ENCODE data around the gene SEC31A.

SEC31A gene

DNA sequence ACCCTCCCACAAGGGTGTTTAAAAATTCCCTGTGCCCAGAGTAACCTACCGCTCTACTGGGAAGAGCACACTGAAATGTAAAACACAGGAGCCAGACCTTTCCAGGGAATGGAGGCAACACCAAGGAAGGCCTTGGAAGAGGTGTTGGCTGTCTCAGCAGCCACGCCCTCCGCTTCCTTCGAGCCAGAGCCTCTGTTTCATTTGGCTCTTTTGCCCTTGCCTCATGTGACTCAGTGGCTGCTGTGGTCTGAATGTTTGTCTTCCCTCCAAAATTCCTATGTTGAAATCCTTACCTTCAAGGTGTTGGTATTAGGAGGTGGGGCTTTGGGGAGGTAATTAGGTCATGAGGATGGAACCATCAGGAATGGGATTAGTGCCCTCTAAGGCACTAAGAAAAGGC, 103.6 kb downstream of the SEC31A start:
- no peak overlapping the region for H2AK5ac ChIP-seq (ENCODE audit: low read length, severe bottlenecking)
- peak overlapping the region in 1 of 2 experiments; percentile 42 for H3K14ac ChIP-seq (ENCODE audit: low read length in 2 of 2)
- no peaks in the 10 kb centered on the region for H3K27me3 ChIP-seq (ENCODE audit: control insufficient read depth in 1 of 2, insufficient read depth in 1 of 2, low read length in 2 of 2)
- DNase-seq: no peak
- no peak overlapping the region for H3K4me2 ChIP-seq (ENCODE audit: low read length, poor library complexity, severe bottlenecking)
- H4K91ac ChIP-seq (ENCODE audit: low read length): no peak overlapping the region
- H2BK120ac ChIP-seq (ENCODE audit: low read depth, low read length): no peak overlapping the region
- no peak overlapping the region for H3K9ac ChIP-seq (ENCODE audit: low read length)
- H3K36me3 ChIP-seq (ENCODE audit: control insufficient read depth in 1 of 2, insufficient read depth in 2 of 2, low read depth in 1 of 2, low read length in 2 of 2): peaks cover 0 to 3% of the 10 kb centered on the region in 2 experiments
- no peak overlapping the region for H2BK15ac ChIP-seq (ENCODE audit: low read depth, poor library complexity, severe bottlenecking)
- WGBS: 89% methylated on average over 4 of the region's 4 CpGs
- H3K79me1 ChIP-seq (replicated peaks; ENCODE audit: low read length, poor library complexity, severe bottlenecking): peaks cover 32% of the 10 kb centered on the region
- no peak overlapping the region for H2BK12ac ChIP-seq (ENCODE audit: low read length in 2 of 2)
- H3K18ac ChIP-seq (ENCODE audit: low read depth in 1 of 2, low read length in 2 of 2): no peak overlapping the region
- peak overlapping the region in 1 of 2 experiments; percentile 56 for H3K23ac ChIP-seq (ENCODE audit: low read length in 2 of 2)
- H4K8ac ChIP-seq (ENCODE audit: low read length): no peak overlapping the region
- H3K4me1 ChIP-seq (ENCODE audit: control insufficient read depth, insufficient read depth, low read depth, low read length): peaks cover 12% of the 10 kb centered on the region
- no peaks in the 10 kb centered on the region for H3K9me3 ChIP-seq (ENCODE audit: control insufficient read depth, low read length)
- no peak overlapping the region for H3K27ac ChIP-seq (ENCODE audit: low read length, poor library complexity, severe bottlenecking)
- H2BK5ac ChIP-seq (ENCODE audit: low read depth, low read length, poor library complexity, severe bottlenecking): no peak overlapping the region
- no peak overlapping the region for H2AFZ ChIP-seq (ENCODE audit: low read depth, low read length)
- no peak overlapping the region for H3K4ac ChIP-seq (ENCODE audit: low read depth in 1 of 2, low read length in 2 of 2)
- H3K4me3 ChIP-seq (ENCODE audit: insufficient read depth in 1 of 2, low read depth in 1 of 2, low read length in 2 of 2): no peak overlapping the region

DNA sequence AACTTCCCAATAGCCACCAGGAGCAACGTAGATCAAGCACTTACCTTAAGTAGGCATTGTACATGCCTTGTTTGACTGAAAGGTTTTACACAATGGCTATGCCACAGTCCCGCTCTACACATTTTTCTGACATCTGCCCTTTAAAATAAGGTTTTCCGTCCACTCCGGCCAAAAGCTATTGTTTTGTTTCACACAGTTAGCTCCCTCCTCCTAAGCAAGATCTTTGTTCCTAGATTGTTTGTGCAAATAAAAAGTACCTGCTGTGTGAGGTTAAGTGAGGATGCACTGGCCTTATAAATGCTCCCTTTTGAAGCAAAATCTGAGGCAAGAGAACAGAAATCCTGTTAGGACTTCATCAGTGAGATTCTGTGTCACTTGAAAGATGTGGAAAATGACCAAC, 104.1 kb downstream of the SEC31A start:
- H2AK5ac ChIP-seq (ENCODE audit: low read length, severe bottlenecking): no peak overlapping the region
- no peaks in the 10 kb centered on the region for H3K9me3 ChIP-seq (ENCODE audit: control insufficient read depth, low read length)
- no peaks in the 10 kb centered on the region for H3K27me3 ChIP-seq (ENCODE audit: control insufficient read depth in 1 of 2, insufficient read depth in 1 of 2, low read length in 2 of 2)
- H3K9ac ChIP-seq (ENCODE audit: low read length): no peak overlapping the region
- H3K4ac ChIP-seq (ENCODE audit: low read depth in 1 of 2, low read length in 2 of 2): no peak overlapping the region
- H3K36me3 ChIP-seq (ENCODE audit: control insufficient read depth in 1 of 2, insufficient read depth in 2 of 2, low read depth in 1 of 2, low read length in 2 of 2): peaks cover 0 to 3% of the 10 kb centered on the region in 2 experiments
- no peak overlapping the region for H2BK12ac ChIP-seq (ENCODE audit: low read length in 2 of 2)
- H3K23ac ChIP-seq (ENCODE audit: low read length in 2 of 2): no peak overlapping the region
- H3K79me1 ChIP-seq (replicated peaks; ENCODE audit: low read length, poor library complexity, severe bottlenecking): peaks cover 34% of the 10 kb centered on the region
- H3K4me1 ChIP-seq (ENCODE audit: control insufficient read depth, insufficient read depth, low read depth, low read length): peaks cover 12% of the 10 kb centered on the region
- no peak overlapping the region for H3K18ac ChIP-seq (ENCODE audit: low read depth in 1 of 2, low read length in 2 of 2)
- 89% methylated on average over 2 of the region's 4 CpGs for WGBS
- no peak overlapping the region for H2BK5ac ChIP-seq (ENCODE audit: low read depth, low read length, poor library complexity, severe bottlenecking)
- H4K8ac ChIP-seq (ENCODE audit: low read length): no peak overlapping the region
- no peak overlapping the region for H3K14ac ChIP-seq (ENCODE audit: low read length in 2 of 2)
- H2AFZ ChIP-seq (ENCODE audit: low read depth, low read length): no peak overlapping the region
- no peak overlapping the region for H3K4me2 ChIP-seq (ENCODE audit: low read length, poor library complexity, severe bottlenecking)
- H4K91ac ChIP-seq (ENCODE audit: low read length): no peak overlapping the region
- no peak overlapping the region for H3K4me3 ChIP-seq (ENCODE audit: insufficient read depth in 1 of 2, low read depth in 1 of 2, low read length in 2 of 2)
- H2BK120ac ChIP-seq (ENCODE audit: low read depth, low read length): no peak overlapping the region
- no peak overlapping the region for H3K27ac ChIP-seq (ENCODE audit: low read length, poor library complexity, severe bottlenecking)
- H2BK15ac ChIP-seq (ENCODE audit: low read depth, poor library complexity, severe bottlenecking): no peak overlapping the region
- no peak for DNase-seq

DNA sequence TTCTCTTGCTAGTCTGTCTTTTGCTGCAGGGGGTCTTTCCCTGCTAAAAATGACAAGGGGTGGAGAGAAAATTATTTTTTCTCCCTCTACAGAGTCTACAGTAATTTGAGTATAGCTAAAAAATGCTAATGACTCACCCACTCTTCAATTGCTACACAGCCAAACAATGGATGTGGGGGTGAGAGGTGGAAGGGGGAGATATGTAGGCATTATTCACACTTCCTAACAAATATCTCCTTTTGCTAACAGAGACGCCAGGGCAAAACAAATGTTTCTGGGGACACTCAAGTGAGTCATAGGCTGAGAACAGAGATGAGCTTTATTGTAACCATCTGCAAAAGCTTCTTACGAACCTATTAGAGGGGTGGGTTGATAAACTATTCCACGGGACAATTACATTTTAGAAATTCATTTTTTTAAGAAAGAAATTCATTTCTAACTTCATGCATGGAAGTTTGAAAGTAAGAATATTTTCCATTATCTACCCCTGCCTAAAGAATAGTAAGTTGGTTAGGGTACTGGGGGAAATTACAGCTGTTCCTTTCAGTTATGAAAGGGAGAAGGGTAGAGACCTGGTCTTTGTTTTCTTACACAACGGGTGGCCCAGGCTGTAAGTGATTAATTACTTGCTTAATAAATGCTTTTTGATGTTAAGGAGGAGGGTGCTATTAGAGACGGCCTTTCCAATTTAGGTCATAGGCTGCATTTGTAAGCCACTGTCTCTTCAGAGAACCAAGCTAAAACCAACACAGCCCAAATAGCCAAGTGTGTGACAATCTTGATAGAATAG, 105.1 kb downstream of the SEC31A start:
- no peak overlapping the region for H2AFZ ChIP-seq (ENCODE audit: low read depth, low read length)
- no peak overlapping the region for H4K8ac ChIP-seq (ENCODE audit: low read length)
- no peak overlapping the region for H3K23ac ChIP-seq (ENCODE audit: low read length in 2 of 2)
- no peaks in the 10 kb centered on the region for H3K27me3 ChIP-seq (ENCODE audit: control insufficient read depth in 1 of 2, insufficient read depth in 1 of 2, low read length in 2 of 2)
- H3K79me1 ChIP-seq (replicated peaks; ENCODE audit: low read length, poor library complexity, severe bottlenecking): peaks cover 36% of the 10 kb centered on the region
- H3K36me3 ChIP-seq (ENCODE audit: control insufficient read depth in 1 of 2, insufficient read depth in 2 of 2, low read depth in 1 of 2, low read length in 2 of 2): peaks cover 0 to 3% of the 10 kb centered on the region in 2 experiments
- H3K9ac ChIP-seq (ENCODE audit: low read length): peak overlapping the region; percentile 61
- 6% methylated on average over 1 of the region's 5 CpGs for WGBS
- H3K4me2 ChIP-seq (ENCODE audit: low read length, poor library complexity, severe bottlenecking): peak overlapping the region; percentile 46
- no peak overlapping the region for H2BK5ac ChIP-seq (ENCODE audit: low read depth, low read length, poor library complexity, severe bottlenecking)
- no peak overlapping the region for H3K4ac ChIP-seq (ENCODE audit: low read depth in 1 of 2, low read length in 2 of 2)
- H3K4me3 ChIP-seq (ENCODE audit: insufficient read depth in 1 of 2, low read depth in 1 of 2, low read length in 2 of 2): peak overlapping the region in 1 of 2 experiments; percentile 42
- H2AK5ac ChIP-seq (ENCODE audit: low read length, severe bottlenecking): no peak overlapping the region
- peak overlapping the region; percentile 48 for H3K27ac ChIP-seq (ENCODE audit: low read length, poor library complexity, severe bottlenecking)
- H3K9me3 ChIP-seq (ENCODE audit: control insufficient read depth, low read length): no peaks in the 10 kb centered on the region
- H3K18ac ChIP-seq (ENCODE audit: low read depth in 1 of 2, low read length in 2 of 2): no peak overlapping the region
- H2BK12ac ChIP-seq (ENCODE audit: low read length in 2 of 2): no peak overlapping the region
- no peak overlapping the region for H2BK120ac ChIP-seq (ENCODE audit: low read depth, low read length)
- H2BK15ac ChIP-seq (ENCODE audit: low read depth, poor library complexity, severe bottlenecking): no peak overlapping the region
- H4K91ac ChIP-seq (ENCODE audit: low read length): no peak overlapping the region
- DNase-seq: peak; percentile 60
- no peak overlapping the region for H3K14ac ChIP-seq (ENCODE audit: low read length in 2 of 2)
- H3K4me1 ChIP-seq (ENCODE audit: control insufficient read depth, insufficient read depth, low read depth, low read length): peaks cover 17% of the 10 kb centered on the region

DNA sequence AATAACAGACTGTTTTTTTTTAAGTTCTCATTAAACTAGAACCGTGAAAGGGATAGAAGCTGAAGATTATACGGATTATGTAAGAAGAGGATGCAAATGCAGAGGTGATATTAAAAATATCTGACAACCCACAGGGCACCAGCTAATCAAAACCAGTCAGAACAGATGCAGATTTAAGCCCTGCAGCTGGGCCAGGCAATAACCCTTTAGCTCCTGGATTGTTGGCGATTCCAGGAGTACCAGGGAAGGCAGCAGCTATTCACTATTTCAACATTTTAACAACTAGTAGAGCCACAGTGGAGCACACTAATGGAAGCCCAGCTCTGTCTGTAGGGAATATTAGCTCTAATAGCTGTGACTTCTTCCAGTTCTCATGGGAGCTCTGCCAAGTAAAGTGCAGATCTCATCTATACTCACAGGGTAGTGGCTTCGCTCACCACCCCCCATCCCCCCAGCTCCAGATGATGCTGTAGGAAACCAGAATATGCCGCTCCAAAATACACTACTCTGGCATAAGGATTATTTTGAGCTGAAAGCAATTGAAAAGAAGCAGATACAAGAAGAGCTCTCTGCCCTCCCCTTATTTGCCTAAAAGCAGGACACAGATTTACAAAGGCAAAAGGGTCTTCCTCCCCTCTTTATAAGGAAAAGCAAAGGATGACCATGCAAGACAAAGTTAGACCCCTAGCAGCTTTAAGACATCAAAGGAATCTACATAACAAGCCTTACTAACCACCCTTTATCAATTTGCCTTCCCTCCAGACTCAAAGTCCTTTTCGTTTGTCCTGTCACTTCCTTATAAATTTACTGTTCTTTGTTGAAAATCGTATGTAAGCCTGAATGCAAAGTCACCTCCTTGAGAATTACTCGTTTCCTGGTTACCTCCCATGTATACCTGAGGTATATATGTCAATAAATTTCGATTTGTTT, 106.0 kb downstream of the SEC31A start:
- peaks cover 22% of the 10 kb centered on the region for H3K4me1 ChIP-seq (ENCODE audit: control insufficient read depth, insufficient read depth, low read depth, low read length)
- no peak overlapping the region for H2AFZ ChIP-seq (ENCODE audit: low read depth, low read length)
- H4K8ac ChIP-seq (ENCODE audit: low read length): no peak overlapping the region
- no peaks in the 10 kb centered on the region for H3K9me3 ChIP-seq (ENCODE audit: control insufficient read depth, low read length)
- H3K27ac ChIP-seq (ENCODE audit: low read length, poor library complexity, severe bottlenecking): peak overlapping the region; percentile 48
- H2BK120ac ChIP-seq (ENCODE audit: low read depth, low read length): peak overlapping the region; percentile 23
- H3K9ac ChIP-seq (ENCODE audit: low read length): peak overlapping the region; percentile 61
- no peak overlapping the region for H2AK5ac ChIP-seq (ENCODE audit: low read length, severe bottlenecking)
- H2BK15ac ChIP-seq (ENCODE audit: low read depth, poor library complexity, severe bottlenecking): no peak overlapping the region
- H3K27me3 ChIP-seq (ENCODE audit: control insufficient read depth in 1 of 2, insufficient read depth in 1 of 2, low read length in 2 of 2): no peaks in the 10 kb centered on the region
- H3K4me2 ChIP-seq (ENCODE audit: low read length, poor library complexity, severe bottlenecking): peak overlapping the region; percentile 46
- no peak overlapping the region for H3K14ac ChIP-seq (ENCODE audit: low read length in 2 of 2)
- peak overlapping the region; percentile 29 for H4K91ac ChIP-seq (ENCODE audit: low read length)
- no peak overlapping the region for H3K4ac ChIP-seq (ENCODE audit: low read depth in 1 of 2, low read length in 2 of 2)
- peak overlapping the region in 1 of 2 experiments; percentile 42 for H3K4me3 ChIP-seq (ENCODE audit: insufficient read depth in 1 of 2, low read depth in 1 of 2, low read length in 2 of 2)
- H2BK5ac ChIP-seq (ENCODE audit: low read depth, low read length, poor library complexity, severe bottlenecking): no peak overlapping the region
- no peak overlapping the region for H3K18ac ChIP-seq (ENCODE audit: low read depth in 1 of 2, low read length in 2 of 2)
- no peak overlapping the region for H3K23ac ChIP-seq (ENCODE audit: low read length in 2 of 2)
- no peak overlapping the region for H2BK12ac ChIP-seq (ENCODE audit: low read length in 2 of 2)
- peak; percentile 31 for DNase-seq
- no peaks in the 10 kb centered on the region for H3K36me3 ChIP-seq (ENCODE audit: control insufficient read depth in 1 of 2, insufficient read depth in 2 of 2, low read depth in 1 of 2, low read length in 2 of 2)
- peaks cover 30% of the 10 kb centered on the region for H3K79me1 ChIP-seq (replicated peaks; ENCODE audit: low read length, poor library complexity, severe bottlenecking)
- WGBS: 3% methylated on average over 4 of the region's 9 CpGs

Measured in mesenchymal stem cell (in vitro differentiated cells and primary cell).